Mucosa of descending colon (tissue), 3 donors: Measurements from ENCODE around the gene ELF2. TPM values are rescaled to one million over a fixed set of nuclear protein-coding genes. Genes with fewer than 3 reads are reported as not detected.

ENCODE experiments used
- ATAC-seq: fragments of 200-7000 bp; cut with Tn5 transposase; one replicate; pipeline ENCODE4 v1.9.1; 2020; ENCODE audit warnings: mild to moderate bottlenecking, moderate library complexity
- DNase-seq, 3 donors: peaks; one replicate each; pipeline ENCODE4 v3.0.0-alpha.2; 2020
- H3K36me3 ChIP-seq: fragments of 200-600 bp; one replicate; pipeline ENCODE4 v1.8.0; 2021; ENCODE audit warnings: low read depth, mild to moderate bottlenecking
- H3K4me1 ChIP-seq: fragments of 200-600 bp; one replicate; pipeline ENCODE4 v1.8.0; 2021; ENCODE audit warnings: low read depth, mild to moderate bottlenecking
- H3K4me3 ChIP-seq: fragments of 200-600 bp; one replicate; pipeline ENCODE4 v1.8.0; 2021; ENCODE audit warnings: mild to moderate bottlenecking
- H3K9me3 ChIP-seq: fragments of 200-600 bp; one replicate; pipeline ENCODE4 v1.8.0; 2021; ENCODE audit warnings: mild to moderate bottlenecking
- intact Hi-C, 2 donors: fragments of 100-400 bp; cut with DNase I in 1 of 2; cut with micrococcal nuclease in 1 of 2; formaldehyde crosslinking; loops; one replicate each; pipeline versions ENCODE4 v1.11.0 to v1.11.1; 2022; cut with DNase I, micrococcal nuclease
- total RNA-seq, 3 donors: library from RNA; stranded (reverse); fragmentation: NEBNext Ultra II Directional in 2 of 3; extraction: Animal tissue kit (Norgen Biotek cat#: 25700) in 2 of 3; gene quantifications; one replicate each; pipeline versions ENCODE4 v1.2.1 to v1.2.4, GENCODE V29; 2021 to 2023
- TF ChIP-seq, protein P1 (sequence below): fragments of 200-600 bp; IDR thresholded peaks from one replicate; pipeline ENCODE4 v1.8.0; 2022; ENCODE audit warnings: antibody characterized with exemption, mild to moderate bottlenecking
- donor health status: DM: no; HTN: no; CAD: no; lungs with moderate emphysema.
- donor health status: DM: no; HTN: no; CAD: no.
- donor health status: DM: no; HTN: yes; CAD: no.

ELF2 gene
- total RNA-seq, 3 donors from 2014 or later, result 34.9 to 67.2 (median 51.9) TPM

- TF ChIP-seq, protein P1, sequence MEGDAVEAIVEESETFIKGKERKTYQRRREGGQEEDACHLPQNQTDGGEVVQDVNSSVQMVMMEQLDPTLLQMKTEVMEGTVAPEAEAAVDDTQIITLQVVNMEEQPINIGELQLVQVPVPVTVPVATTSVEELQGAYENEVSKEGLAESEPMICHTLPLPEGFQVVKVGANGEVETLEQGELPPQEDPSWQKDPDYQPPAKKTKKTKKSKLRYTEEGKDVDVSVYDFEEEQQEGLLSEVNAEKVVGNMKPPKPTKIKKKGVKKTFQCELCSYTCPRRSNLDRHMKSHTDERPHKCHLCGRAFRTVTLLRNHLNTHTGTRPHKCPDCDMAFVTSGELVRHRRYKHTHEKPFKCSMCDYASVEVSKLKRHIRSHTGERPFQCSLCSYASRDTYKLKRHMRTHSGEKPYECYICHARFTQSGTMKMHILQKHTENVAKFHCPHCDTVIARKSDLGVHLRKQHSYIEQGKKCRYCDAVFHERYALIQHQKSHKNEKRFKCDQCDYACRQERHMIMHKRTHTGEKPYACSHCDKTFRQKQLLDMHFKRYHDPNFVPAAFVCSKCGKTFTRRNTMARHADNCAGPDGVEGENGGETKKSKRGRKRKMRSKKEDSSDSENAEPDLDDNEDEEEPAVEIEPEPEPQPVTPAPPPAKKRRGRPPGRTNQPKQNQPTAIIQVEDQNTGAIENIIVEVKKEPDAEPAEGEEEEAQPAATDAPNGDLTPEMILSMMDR, result no peak
- no peaks in the 10 kb centered on the region for H3K36me3 ChIP-seq
- ATAC-seq (no peak), DNase-seq (no peak)
- intact Hi-C loops, result no loop called here
- no peaks in the 10 kb centered on the region for H3K4me1 ChIP-seq
- H3K9me3 ChIP-seq, result no peaks in the 10 kb centered on the region
- H3K4me3 ChIP-seq, result no peak overlapping the region
Observed at GRCh38 chr4:139053909-139054308, 123.1 kb downstream of the ELF2 start.

DNA sequence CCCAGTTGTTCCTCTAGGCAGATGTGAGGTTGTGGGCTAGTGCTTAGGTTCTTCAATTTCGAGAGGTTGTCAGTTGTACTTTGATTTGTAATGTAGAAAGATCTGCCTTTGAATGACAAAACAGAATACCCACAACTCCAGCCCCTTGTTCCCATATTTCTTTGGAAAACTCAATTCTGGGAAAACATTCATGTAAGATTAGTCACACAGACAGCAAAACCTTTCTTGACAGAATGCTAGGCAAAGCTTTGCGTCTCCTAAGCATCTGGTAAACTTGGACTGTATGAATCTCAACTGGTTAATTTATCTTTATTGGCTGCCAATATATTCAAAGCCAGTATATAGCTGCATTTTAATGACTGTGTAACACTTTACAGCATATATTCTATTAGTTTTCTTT is 126.6 kb downstream of the ELF2 start:
- DNase-seq (no peak), ATAC-seq (no peak)
- Histone ChIP-seq H3K4me1 (no peaks in the 10 kb centered on the region), H3K36me3 (no peaks in the 10 kb centered on the region), H3K4me3 (no peak overlapping the region), H3K9me3 (no peaks in the 10 kb centered on the region)
- TF ChIP-seq, protein P1, result no peak
- intact Hi-C loops, result no loop called here

- no peaks in the 10 kb centered on the region for H3K9me3 ChIP-seq
- ATAC-seq, result no peak
- TF ChIP-seq, protein P1, result no peak
- H3K4me3 ChIP-seq, result no peak overlapping the region
- intact Hi-C loops, result no loop called here
- no peaks in the 10 kb centered on the region for H3K4me1 ChIP-seq
- DNase-seq, result no peak
- H3K36me3 ChIP-seq, result no peaks in the 10 kb centered on the region
Observed at GRCh38 chr4:139048026-139048425, 129.0 kb downstream of the ELF2 start.

DNA sequence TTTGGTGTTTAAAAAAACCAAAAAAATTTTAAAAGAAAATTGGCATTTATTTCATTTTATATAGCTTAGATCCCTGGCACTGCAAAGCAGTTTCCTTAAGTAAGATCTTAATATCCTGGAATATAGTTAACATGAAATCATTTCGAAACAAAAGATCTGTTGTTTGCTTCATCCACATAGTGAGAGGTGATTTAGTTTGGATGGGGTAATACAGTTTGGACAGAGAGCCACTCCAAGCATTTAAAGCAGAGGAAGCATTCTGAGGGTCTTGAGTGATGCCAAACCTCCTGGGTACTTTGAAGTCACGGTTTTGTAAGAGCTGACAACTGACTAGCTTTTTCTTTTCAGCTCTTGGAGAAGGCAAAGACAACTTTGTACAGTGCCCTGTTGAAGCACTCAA is 132.7 kb downstream of the ELF2 start:
- Histone ChIP-seq H3K9me3 (no peaks in the 10 kb centered on the region), H3K4me3 (no peak overlapping the region), H3K4me1 (no peaks in the 10 kb centered on the region), H3K36me3 (no peaks in the 10 kb centered on the region)
- DNase-seq (no peak), ATAC-seq (no peak)
- intact Hi-C loops, result no loop called here
- TF ChIP-seq, protein P1, result no peak

- TF ChIP-seq, protein P1, result no peak
- intact Hi-C loops, result no loop called here
- H3K36me3 ChIP-seq, result no peaks in the 10 kb centered on the region
- H3K4me1 ChIP-seq, result no peaks in the 10 kb centered on the region
- no peak overlapping the region for H3K4me3 ChIP-seq
- H3K9me3 ChIP-seq, result no peaks in the 10 kb centered on the region
- DNase-seq (no peak), ATAC-seq (peak; percentile 27)
Observed at GRCh38 chr4:139042981-139043460, 134.0 kb downstream of the ELF2 start.

DNA sequence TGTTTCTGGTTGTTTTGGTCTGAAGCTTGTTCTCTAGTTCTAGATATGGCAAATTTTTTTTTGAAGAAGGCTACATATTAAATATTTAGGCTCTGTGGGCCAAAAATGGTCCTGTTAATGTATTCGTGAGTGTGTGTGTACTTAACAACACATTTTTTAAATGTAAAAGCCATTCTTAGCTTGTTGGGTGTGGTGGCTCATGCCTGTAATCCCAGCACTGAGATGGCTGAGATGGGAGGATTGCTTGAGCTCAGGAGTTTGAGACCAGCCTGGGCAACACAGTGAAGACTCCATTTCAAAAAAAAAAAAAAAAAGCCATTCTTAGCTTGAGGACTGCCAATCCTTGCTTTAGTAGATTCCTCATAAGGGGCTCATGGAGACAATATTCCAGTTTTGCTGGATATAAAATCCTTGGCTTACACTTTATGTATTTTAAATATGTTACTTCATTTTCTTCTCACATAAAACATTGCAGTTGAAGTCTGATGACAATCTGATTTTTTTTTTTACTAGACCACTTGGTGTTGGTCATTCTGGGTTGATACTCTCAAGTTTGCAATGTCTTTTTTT is 138.1 kb downstream of the ELF2 start:
- Histone ChIP-seq H3K36me3 (no peaks in the 10 kb centered on the region), H3K4me3 (no peak overlapping the region), H3K4me1 (no peaks in the 10 kb centered on the region), H3K9me3 (no peaks in the 10 kb centered on the region)
- DNase-seq (no peak), ATAC-seq (no peak)
- intact Hi-C loops, result no loop called here
- TF ChIP-seq, protein P1, result no peak
